Activated CD8-positive, alpha-beta memory T cell treated with anti-CD3 and anti-CD28 coated beads for 24 hours (primary cell): ENCODE data around the gene SMIM32.

Experiments used
- DNase-seq: peaks from one replicate; pipeline ENCODE4 v3.0.0-alpha.2; 2020

Gene SMIM32

GRCh38 chr5:136192526-136193321 is at the start of gene SMIM32:
SMIM32 (minus strand) TSS chr5:136193162; CDS start chr5:136192524, 638 bp downstream.
- peak; percentile 52 for DNase-seq

- DNase-seq: no peak
Observed at GRCh38 chr5:136242611-136243010, 49.6 kb upstream of the SMIM32 start.

- DNase-seq: no peak
Observed at GRCh38 chr5:136242136-136242535, 49.2 kb upstream of the SMIM32 start.

GRCh38 chr5:136240894-136241293 is 47.9 kb upstream of the SMIM32 start:
- DNase-seq: no peak

GRCh38 chr5:136236479-136237083 is 43.6 kb upstream of the SMIM32 start:
- no peak for DNase-seq

- DNase-seq: no peak
Observed at GRCh38 chr5:136235321-136235720, 42.4 kb upstream of the SMIM32 start.

GRCh38 chr5:136232316-136232715 is 39.4 kb upstream of the SMIM32 start:
- no peak for DNase-seq

GRCh38 chr5:136230176-136230575 is 37.2 kb upstream of the SMIM32 start:
- no peak for DNase-seq

- DNase-seq: no peak
Observed at GRCh38 chr5:136228136-136228757, 35.3 kb upstream of the SMIM32 start.

- DNase-seq: no peak
Observed at GRCh38 chr5:136226401-136226800, 33.4 kb upstream of the SMIM32 start.

GRCh38 chr5:136225796-136226195 is 32.8 kb upstream of the SMIM32 start:
- no peak for DNase-seq

- DNase-seq: no peak
Observed at GRCh38 chr5:136222580-136223235, 29.7 kb upstream of the SMIM32 start.

- no peak for DNase-seq
Observed at GRCh38 chr5:136221340-136221739, 28.4 kb upstream of the SMIM32 start.

GRCh38 chr5:136216230-136216629 is 23.3 kb upstream of the SMIM32 start:
- no peak for DNase-seq

- no peak for DNase-seq
Observed at GRCh38 chr5:136215812-136216211, 22.9 kb upstream of the SMIM32 start.

GRCh38 chr5:136213919-136214493 is 21.0 kb upstream of the SMIM32 start:
- DNase-seq: no peak

- DNase-seq: peak; percentile 73
Observed at GRCh38 chr5:136212252-136212721, 19.3 kb upstream of the SMIM32 start.

GRCh38 chr5:136211282-136212040 is 18.5 kb upstream of the SMIM32 start:
- no peak for DNase-seq

- no peak for DNase-seq
Observed at GRCh38 chr5:136210259-136210658, 17.3 kb upstream of the SMIM32 start.

GRCh38 chr5:136209346-136209910 is 16.5 kb upstream of the SMIM32 start:
- no peak for DNase-seq

- no peak for DNase-seq
Observed at GRCh38 chr5:136208916-136209315, 16.0 kb upstream of the SMIM32 start.

- no peak for DNase-seq
Observed at GRCh38 chr5:136207631-136208030, 14.7 kb upstream of the SMIM32 start.
